Thyroid gland (tissue), 4 donors: ENCODE results near the gene KPTN. TPM values are rescaled to one million over a fixed set of nuclear protein-coding genes. Genes with fewer than 3 reads are reported as not detected.

Source experiments
- DNase-seq, 2 donors: peaks; one replicate each; pipeline ENCODE4 v3.0.0-alpha.2; 2019
- H3K27ac ChIP-seq, 3 donors: fragments of 200-600 bp; sonication (generic); 1 replicate in 2 of 3; 2 replicates in 1 of 3; pipeline ENCODE4 v1.5.1; 2016 to 2019; ENCODE audit warnings: mild to moderate bottlenecking in 1 of 3, moderate library complexity in 1 of 3
- H3K27me3 ChIP-seq: fragments of 200-600 bp; sonication (generic); one replicate; pipeline ENCODE4 v1.5.1; 2019
- H3K36me3 ChIP-seq, 2 donors: fragments of 200-600 bp; sonication (generic); one replicate each; pipeline ENCODE4 v1.5.1; 2016 to 2019
- H3K4me1 ChIP-seq, 2 donors: fragments of 200-600 bp; sonication (generic); one replicate each; pipeline ENCODE4 v1.5.1; 2017 to 2019
- H3K4me3 ChIP-seq, 3 donors: fragments of 200-600 bp; sonication (generic); replicated peaks in 1 of 3; 1 replicate in 2 of 3; 2 replicates in 1 of 3; pipeline ENCODE4 v1.5.1; 2016; ENCODE audit warnings: mild to moderate bottlenecking in 1 of 3
- H3K9me3 ChIP-seq: fragments of 200-600 bp; sonication (generic); one replicate; pipeline ENCODE4 v1.5.1; 2017
- POLR2A ChIP-seq, 2 donors: fragments of 450-650 bp; IDR thresholded peaks; one replicate each; pipeline ENCODE4 v1.6.1; 2017; ENCODE audit warnings: antibody characterized with exemption in 2 of 2, mild to moderate bottlenecking in 2 of 2, moderate library complexity in 1 of 2
- WGBS, 2 donors: methylation state at CpG; one replicate each; pipeline ENCODE4 v1.1.5; 2017; 5-methylcytosine and 5-hydroxymethylcytosine counted together
- intact Hi-C: fragments of 100-400 bp; cut with DNase I; formaldehyde crosslinking; loops from one replicate; pipeline ENCODE4 v1.15.1; 2023
- total RNA-seq, 4 donors: library from RNA; depleted of rRNA; stranded (reverse); fragments of >200 nt; gene quantifications; one replicate each; pipeline ENCODE4 v1.2.3, GENCODE V29; 2016
- TF ChIP-seq, protein P1 (sequence below), 6 experiments: fragments of 200-600 bp in 3 of 6; fragments of 450-650 bp in 3 of 6; sonication (generic) in 3 of 6; IDR thresholded peaks; one replicate each; pipeline ENCODE4 v1.5.1; 2016 to 2019; ENCODE audit warnings: antibody characterized with exemption in 6 of 6, mild to moderate bottlenecking in 2 of 6, inconsistent platforms in 1 of 6, moderate library complexity in 1 of 6

Gene KPTN
- total RNA-seq, 4 donors from 2014 or later: 7.0 to 8.9 (median 7.3) TPM

DNA sequence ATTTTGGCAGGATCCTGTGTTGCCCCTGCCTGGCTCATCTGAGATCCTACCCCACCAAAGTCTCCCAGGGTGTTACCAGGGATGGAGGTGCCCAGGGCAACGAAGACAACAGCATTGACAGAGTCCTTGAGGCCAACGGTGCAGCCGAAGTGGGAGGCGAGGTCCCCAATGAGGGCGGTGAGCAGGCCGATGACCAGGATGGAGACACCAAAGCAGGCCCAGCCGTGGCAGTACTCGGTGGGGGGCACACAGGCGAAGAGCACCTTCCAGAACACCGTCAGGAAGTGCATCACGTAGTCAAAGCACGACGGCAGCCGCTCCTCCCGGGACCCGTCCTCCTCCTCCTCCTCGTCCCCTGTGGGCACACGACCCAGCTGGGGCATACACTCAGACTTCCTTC lies 51.9 kb downstream of the KPTN start:
- intact Hi-C loops: loop anchor here (10.0 kb wide), 1 partner anchor 83 kb away; the partner anchor contains the start of gene NAPA
- 78 to 83% methylated on average over 18 of the region's 18 CpGs for WGBS, 2 donors
- H3K4me3 ChIP-seq: no peak overlapping the region
- no peaks in the 10 kb centered on the region for H3K9me3 ChIP-seq
- H3K27me3 ChIP-seq: peaks cover 20% of the 10 kb centered on the region
- H3K4me1 ChIP-seq: peaks cover 9 to 19% of the 10 kb centered on the region in 2 donors
- no peak overlapping the region for H3K27ac ChIP-seq
- TF ChIP-seq, protein P1, sequence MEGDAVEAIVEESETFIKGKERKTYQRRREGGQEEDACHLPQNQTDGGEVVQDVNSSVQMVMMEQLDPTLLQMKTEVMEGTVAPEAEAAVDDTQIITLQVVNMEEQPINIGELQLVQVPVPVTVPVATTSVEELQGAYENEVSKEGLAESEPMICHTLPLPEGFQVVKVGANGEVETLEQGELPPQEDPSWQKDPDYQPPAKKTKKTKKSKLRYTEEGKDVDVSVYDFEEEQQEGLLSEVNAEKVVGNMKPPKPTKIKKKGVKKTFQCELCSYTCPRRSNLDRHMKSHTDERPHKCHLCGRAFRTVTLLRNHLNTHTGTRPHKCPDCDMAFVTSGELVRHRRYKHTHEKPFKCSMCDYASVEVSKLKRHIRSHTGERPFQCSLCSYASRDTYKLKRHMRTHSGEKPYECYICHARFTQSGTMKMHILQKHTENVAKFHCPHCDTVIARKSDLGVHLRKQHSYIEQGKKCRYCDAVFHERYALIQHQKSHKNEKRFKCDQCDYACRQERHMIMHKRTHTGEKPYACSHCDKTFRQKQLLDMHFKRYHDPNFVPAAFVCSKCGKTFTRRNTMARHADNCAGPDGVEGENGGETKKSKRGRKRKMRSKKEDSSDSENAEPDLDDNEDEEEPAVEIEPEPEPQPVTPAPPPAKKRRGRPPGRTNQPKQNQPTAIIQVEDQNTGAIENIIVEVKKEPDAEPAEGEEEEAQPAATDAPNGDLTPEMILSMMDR (IDR thresholded peaks at IDR 0.05): no peak
- no peak for TF ChIP-seq POLR2A (IDR thresholded peaks at IDR 0.05)
- DNase-seq: no peak
- no peaks in the 10 kb centered on the region for H3K36me3 ChIP-seq

DNA sequence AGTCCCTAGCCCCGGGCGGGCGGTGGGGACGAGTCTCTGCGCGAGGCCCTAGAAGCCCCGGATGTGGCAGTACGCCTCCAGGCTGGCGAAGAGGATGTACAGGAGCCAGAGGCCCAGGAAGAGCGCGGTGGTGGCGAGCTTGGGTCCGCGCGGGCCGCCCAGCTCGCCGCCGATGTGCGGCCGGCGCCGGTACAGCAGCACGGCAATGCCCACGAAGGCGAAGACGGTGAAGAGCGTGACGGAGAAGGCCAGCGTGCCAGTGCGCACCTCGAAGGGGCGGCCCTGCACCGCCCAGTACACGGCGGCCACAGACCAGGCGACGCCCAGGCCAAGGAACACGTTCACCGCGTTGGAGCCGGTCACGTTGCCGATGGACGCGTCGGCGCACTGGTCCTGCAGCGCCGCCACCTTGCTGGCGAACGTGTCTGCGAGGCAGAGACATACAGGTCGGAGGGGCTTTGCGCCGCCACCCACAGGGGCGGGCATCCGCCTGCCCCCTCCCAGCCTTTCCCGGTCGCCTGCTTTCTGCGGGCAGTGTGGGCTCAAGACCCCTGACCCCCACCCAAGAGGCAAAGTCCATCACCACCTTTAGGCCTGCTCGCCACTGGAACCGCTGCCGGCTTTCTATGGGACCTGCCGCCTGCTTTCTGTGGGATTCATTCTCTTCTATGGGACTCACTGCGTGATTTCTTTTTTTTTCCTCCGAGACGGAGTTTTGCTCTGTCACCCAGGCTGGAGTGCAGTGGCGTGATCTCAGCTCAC lies 53.8 kb downstream of the KPTN start:
- H3K27ac ChIP-seq: no peak overlapping the region
- H3K27me3 ChIP-seq: peaks cover 20% of the 10 kb centered on the region
- TF ChIP-seq, protein P1 (IDR thresholded peaks at IDR 0.05): peak in 4 of 6 experiments; percentile 13 to 31 (median 20)
- no peak for TF ChIP-seq POLR2A (IDR thresholded peaks at IDR 0.05)
- WGBS, 2 donors: 7 to 26% methylated on average over 11 to 60 of the region's 69 CpGs
- no peak overlapping the region for H3K4me3 ChIP-seq
- intact Hi-C loops: loop anchor here (10.0 kb wide), 1 partner anchor 85 kb away; the partner anchor contains the start of gene NAPA
- H3K4me1 ChIP-seq: peaks cover 9 to 19% of the 10 kb centered on the region in 2 donors
- no peaks in the 10 kb centered on the region for H3K9me3 ChIP-seq
- H3K36me3 ChIP-seq: no peaks in the 10 kb centered on the region
- DNase-seq: peak; percentile 53

DNA sequence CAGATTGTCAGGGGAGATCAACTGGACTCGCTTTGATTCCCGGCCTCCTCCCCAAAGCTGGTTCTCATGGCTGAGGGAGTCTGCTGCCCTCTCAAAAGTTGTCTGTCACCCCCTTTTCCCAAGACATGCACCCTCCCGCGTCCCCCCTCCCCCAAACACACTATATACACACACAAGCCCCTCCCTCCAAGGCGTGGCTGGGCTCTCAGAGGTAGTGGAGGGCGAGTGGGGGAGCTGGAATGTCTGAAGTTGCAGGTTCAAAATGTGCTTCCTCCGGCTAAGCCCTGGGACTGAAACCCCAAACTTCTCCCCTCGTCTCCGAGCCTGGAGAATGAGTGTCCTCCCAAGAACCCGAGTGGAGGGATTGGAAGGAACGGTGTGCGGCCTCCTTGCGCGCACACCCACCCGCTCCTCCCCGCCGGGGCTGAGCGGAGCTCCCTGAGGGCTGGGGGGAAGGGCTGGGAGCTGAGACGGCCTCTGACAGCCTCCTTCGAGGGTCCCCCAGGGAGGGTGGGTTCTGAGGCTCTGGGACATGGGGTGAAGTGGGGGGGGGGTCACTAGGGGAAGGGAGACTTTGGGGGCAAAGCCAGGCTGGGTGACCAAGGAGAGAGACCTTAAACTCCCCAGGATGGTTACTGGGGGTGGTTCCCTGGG lies 54.8 kb downstream of the KPTN start:
- H3K27me3 ChIP-seq: peaks cover 20% of the 10 kb centered on the region
- no peak for DNase-seq
- H3K4me1 ChIP-seq: peaks cover 9 to 19% of the 10 kb centered on the region in 2 donors
- no peak overlapping the region for H3K27ac ChIP-seq
- H3K9me3 ChIP-seq: no peaks in the 10 kb centered on the region
- no peak overlapping the region for H3K4me3 ChIP-seq
- no peaks in the 10 kb centered on the region for H3K36me3 ChIP-seq
- 15 to 16% methylated on average over 17 to 20 of the region's 20 CpGs for WGBS, 2 donors
- intact Hi-C loops: no loop called here
- TF ChIP-seq POLR2A (IDR thresholded peaks at IDR 0.05): no peak
- TF ChIP-seq, protein P1 (IDR thresholded peaks at IDR 0.05): no peak

DNA sequence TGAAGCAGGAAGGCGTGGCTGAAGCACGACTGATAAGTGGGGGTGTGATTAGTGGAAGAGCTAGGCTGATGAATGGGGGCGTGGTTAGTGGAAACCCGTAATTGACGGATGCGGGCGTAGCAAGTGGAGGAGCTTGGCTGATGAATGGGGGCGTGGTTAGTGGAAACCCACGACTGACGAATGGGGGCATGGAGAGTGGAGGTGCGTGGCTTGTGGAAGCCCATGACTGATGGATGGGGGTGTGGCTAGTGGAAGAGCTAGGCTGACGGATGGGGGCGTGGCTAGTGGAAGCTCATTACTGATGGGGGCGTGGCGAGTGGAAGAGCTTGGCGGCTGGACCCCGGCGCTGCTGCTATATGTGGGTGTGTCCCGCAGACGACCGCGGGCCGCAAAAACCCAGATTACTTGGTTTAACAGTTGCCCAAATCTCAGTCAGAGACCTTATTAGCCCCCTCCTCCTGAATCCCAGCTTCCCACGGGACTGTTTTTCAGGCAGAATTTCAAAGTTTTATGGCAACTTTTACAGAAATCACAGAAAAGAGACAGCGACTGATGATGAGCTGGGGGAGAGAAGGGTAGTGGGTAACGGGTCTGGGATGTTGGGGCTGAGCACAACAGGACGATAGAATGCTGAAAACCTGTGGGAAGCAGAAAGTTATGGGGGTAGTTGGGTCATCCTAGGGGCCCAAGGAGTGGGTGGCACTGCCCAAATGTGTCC lies 55.7 kb downstream of the KPTN start:
- peak; percentile 58 for DNase-seq
- Histone ChIP-seq H3K4me3 (no peak overlapping the region), H3K27me3 (peaks cover 20% of the 10 kb centered on the region), H3K27ac (no peak overlapping the region), H3K9me3 (no peaks in the 10 kb centered on the region), H3K36me3 (no peaks in the 10 kb centered on the region), H3K4me1 (peaks cover 9 to 19% of the 10 kb centered on the region in 2 donors)
- intact Hi-C loops: no loop called here
- WGBS, 2 donors: 2% methylated on average over 27 of the region's 27 CpGs
- TF ChIP-seq, protein P1 (IDR thresholded peaks at IDR 0.05): no peak
- TF ChIP-seq POLR2A (IDR thresholded peaks at IDR 0.05): no peak
